ENCODE measurements around the gene SYN1.

The SYN1 gene

DNA sequence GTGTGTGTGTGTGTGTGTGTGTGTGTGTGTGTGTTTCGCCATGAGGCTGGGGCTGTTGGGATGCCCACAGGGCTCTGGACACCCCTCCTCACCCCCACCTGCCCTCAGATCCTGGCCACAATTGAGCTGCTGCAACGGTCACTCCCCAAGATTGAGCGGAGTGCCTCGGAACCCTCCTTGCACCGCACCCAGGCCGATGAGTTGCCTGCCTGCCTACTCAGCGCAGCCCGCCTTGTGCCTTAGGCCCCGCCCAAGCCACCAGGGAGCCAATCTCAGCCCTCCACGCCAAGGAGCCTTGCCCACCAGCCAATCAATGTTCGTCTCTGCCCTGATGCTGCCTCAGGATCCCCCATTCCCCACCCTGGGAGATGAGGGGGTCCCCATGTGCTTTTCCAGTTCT is 48.4 kb downstream of the SYN1 start:
- DNase-seq = no peak

GRCh38 chrX:47570794-47571193 is 48.9 kb downstream of the SYN1 start:
- DNase-seq = no peak

GRCh38 chrX:47568656-47569295 is 50.9 kb downstream of the SYN1 start:
- no peak for DNase-seq

GRCh38 chrX:47566841-47567240 is 52.8 kb downstream of the SYN1 start:
- DNase-seq = no peak

DNA sequence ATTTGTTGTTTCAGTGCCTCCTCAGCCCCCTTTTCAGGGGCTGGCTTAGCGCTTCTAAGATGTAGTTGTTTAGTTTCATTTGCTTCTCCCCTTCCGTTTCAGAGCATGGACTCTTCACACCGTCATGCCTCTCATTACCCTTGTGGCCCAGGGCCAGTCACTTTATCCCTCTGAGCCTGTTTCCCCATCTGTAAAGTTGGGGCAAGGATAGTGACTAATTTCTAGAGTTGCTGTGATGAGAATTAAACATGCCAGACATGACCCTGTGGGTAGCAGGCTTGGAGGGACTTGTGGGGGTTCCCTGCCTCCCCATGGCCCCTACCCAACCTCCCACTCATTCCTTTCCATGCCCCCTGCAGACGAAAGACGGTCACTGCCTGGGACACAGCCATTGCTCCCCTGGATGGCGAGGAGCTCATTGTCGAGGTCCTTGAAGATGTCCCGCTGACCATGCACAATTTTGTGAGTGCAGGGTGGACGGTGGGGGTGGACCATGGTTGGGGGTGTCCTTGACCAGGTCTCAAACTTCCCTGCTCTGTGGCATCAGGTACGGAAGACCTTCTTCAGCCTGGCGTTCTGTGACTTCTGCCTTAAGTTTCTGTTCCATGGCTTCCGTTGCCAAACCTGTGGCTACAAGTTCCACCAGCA is 55.1 kb downstream of the SYN1 start:
- DNase-seq = no peak

DNA sequence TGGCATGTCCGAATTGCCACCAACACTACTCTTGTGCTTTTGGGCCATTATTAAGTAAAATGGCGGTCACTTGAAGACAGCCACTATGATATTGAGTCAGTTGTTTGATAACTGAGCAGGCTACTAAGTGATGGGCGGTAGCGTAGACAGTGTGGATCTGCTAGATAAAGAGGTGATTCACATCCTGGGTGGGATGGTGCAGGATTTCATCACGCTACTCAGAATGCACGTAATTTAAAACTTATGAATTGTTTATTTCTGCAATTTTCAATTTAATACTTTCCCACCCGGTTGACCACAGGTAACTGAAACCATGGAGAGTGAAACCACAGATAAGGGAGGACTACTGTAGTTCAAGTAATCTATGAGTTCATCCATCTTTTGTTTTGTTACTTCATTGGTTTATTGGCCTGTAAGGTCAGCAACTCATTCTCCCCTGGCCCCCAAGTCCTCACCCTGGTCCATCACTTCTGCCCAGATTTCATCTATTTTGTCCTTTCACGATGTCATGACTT is 55.8 kb downstream of the SYN1 start:
- no peak for DNase-seq

DNA sequence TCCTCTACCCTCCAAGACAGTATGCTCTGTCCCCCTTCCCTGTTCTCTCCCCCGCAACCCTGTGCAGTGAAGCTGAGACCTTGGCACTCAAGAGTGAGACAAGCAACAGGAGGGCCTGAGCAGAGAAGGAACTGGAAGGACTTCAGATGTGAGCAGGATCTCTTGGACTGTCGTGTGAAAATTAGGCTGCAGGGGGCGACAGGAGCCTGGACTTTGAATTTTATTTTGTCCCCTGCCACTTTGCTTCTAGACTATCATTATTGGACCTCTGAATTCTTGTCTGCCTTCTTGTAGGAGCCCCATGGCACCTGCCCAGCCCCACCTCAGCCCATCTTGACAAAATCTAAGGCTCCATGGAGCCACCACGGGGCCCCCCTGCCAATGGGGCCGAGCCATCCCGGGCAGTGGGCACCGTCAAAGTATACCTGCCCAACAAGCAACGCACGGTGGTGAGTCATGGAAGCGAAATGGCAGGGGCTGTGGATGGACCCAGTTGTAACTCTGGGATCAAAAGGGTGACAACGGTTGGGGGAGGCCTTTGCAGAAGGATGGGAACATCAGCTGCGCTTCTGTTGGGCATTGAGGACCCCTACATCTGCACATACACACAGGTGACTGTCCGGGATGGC is 56.9 kb downstream of the SYN1 start:
- DNase-seq = no peak

- no peak for DNase-seq
Measured at GRCh38 chrX:47561659-47562151, 58.0 kb downstream of the SYN1 start.

GRCh38 chrX:47560934-47561658 is 58.6 kb downstream of the SYN1 start, which contains the start of gene ARAF:
TSS of gene ARAF (plus strand) at chrX:47561205. CDS start at chrX:47562968, 1,763 bp downstream.
- peak; percentile 94 for DNase-seq

DNA sequence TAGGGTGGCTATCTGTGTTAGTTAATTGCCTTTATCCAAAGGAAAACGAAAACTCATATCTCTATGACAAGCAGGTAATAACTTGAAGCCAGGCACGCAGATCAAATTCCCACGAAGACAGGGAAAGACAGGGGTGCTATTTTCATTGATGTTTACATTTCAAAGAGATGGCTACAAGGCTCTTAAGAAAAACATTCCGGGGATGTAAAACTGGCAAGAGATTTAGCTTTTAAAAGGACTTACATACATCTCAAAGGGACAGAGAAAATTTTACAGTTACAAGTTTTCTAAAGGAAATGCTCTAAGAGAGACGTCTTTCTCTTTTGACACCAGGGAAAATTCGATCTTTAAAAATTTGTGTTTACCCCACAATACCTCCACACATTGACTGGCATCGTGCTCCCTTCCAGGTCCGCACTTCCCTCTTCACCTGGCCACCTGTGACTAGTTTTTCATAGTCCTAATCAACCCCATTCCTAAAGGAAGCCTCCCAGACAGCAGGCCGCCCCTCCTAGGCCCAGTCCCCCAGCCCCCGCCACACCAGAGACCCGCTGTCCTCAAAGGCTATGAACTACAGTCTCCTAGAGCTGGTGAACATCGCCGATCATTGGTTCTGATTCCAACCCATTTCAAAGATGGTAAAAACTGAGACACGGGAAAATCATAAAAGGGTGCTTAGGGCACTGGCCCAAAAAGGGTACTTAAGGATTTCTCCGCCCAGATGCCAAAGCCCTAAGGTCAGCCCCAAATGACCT is 59.3 kb downstream of the SYN1 start:
- no peak for DNase-seq

- no peak for DNase-seq
Measured at GRCh38 chrX:47558436-47558835, 61.2 kb downstream of the SYN1 start.

DNA sequence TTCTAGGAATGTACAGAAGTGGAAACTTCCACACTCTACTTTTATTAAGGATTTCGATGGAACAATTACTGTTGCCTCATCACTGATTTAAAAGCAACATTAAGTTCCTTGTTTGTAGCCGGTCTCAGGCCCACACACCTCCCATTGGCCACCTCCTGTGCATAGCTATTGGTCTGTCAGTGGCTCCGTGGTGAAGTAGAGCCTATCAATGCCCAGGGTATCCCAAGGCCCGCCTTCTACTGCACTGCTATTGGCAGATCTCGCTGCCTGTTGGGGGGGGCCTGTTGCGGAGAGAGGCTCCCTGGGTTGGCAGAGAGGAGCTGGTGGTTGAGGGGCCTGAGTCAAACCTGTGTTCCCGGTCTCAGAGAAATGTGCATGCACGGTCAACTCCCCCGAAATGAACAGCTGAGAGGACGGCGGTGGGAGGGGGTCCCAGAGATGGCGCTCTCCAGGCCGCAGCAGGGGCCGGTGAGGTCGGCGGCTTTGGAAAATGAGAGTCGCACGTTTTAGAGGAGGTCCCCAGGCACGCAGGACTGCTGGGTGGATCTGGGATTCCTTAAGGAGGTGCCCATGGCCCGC is 63.5 kb downstream of the SYN1 start:
- peak; percentile 88 for DNase-seq

DNA sequence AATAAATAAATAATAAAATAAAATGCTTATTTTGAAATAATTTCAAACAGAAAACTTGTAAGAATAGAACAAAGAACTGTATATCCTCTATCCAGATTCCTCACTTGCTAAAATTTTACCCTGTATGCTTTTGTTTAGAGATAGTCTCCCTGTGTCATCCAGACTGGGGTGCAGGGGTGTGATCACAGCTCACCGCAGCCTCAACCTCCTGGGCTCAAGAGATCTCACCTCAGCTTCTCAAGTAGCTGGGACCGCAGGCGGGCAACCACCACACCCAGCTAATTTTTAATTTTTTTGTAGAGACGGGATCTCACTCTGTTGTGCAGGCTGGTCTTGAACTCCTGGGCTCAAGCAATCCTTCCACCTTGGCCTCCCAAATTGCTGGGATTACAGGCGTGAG is 76.2 kb downstream of the SYN1 start:
- no peak for DNase-seq

DNA sequence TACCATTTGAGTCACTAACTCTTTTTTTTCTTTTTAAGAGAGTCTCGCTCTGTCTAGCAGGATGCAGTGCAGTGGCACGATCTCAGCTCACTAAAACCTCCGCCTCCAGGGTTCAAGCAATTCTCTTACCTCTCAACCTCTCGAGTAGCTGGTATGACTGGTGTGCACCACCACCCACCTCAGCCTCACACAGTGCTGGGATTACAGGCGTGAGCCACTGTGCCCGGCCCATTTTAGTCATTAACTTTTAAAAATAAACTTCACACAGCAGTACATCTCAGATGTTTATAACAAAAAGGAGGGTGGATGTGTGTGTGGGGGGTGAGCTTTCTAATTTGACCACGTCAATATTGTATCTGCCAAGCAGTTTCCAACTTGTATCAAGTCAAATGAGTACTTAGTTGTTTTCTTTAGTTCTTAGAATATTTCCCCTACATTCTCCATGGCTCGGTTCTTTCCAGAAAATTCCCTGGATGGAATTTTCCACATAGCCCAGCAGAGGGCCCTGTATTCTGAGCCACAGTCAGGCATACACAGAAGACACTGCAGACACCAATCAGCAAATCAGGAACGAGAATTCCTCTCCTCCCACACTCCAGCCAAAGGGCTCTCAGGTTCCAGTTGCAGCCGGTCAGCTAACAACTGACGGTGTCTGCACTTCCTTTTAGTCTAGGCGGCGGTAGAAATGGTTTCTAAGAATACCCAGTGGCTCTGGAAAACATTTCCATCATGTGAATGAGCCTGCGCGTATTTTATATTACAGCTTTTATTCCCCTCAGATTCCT is 78.7 kb downstream of the SYN1 start:
- peak; percentile 73 for DNase-seq

DNA sequence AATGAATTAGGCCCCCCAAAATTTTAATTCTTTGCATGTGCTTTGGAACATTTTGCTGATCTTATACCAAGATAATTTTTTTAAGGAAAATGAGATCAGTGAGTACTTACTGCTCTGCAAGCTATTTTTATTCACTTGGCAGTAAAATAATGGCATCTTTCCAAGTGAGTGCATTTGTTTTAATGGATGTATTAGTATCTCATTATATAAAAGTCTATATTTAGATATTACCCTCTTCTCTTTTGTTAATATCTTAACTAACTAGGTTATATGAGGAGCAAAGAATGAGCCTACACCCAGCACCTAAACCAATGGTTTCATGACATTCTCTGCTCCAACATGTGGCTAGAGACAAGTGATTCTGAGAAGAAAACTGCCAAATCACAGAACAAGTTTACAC is 79.8 kb downstream of the SYN1 start:
- no peak for DNase-seq

DNA sequence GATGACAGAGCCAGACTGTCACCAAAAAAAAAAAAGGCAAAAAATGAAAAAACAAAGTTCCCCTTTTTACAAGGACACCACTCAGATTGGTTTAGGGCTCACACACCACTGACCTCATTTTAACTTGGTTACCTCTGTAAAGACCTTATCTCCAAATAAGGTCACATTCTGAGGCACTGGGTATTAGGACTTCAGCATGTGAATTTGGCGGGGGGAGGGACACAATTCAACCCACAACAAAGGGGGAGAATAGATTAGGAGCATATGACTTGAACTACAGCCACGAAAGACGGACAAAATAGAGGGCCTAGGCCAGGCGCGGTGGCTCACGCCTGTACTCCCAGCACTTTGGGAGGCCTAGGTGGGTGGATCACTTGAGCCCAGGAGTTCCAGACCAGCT is 89.6 kb downstream of the SYN1 start:
- DNase-seq = no peak

- DNase-seq = no peak
Measured at GRCh38 chrX:47529548-47529947, 90.1 kb downstream of the SYN1 start.

DNA sequence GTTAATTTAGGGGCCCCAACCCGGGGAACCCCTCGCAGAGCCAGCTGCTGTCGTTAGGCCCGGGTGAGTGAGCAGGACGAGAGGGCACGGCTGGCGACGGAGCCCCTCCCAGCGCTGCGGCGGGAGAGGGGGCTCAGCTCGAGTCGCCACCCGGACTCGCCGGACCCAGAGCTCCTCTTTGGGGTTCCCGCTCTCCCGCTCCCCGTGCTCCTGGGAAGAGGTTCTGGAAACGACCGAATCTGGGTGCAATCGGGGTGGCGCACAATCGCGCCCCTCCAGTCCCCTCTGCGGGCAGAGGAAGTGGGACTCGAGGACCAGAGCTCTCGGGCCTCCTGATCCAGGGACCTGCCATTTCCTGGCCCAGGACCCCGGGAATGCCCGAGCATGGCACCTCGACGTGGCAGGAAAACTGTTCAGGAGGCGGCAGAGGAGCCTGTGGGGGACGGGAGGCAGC is 95.9 kb downstream of the SYN1 start:
- no peak for DNase-seq

DNA sequence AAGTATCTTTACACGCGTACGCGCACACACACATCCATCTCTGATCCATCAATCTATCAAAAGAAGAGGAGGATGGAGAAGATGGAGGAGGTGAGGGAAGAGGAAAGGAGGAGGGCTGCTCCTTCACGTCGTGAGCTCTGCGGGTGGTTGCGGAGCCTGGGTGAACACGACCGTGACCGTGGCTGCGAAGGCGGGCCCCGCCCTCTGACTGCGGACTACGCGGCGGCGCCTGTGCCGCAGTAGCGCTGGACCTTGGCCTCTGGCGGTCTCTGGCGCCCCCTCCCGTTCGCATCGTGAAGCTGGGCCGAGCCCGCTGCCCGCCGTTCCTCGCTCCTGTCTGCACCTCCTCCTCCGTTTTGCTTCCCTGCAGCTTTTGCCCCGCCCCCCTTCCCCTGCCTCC is 96.4 kb downstream of the SYN1 start:
- peak; percentile 90 for DNase-seq

Data from right forelimb (tissue), 1 donor.